Measurements from ENCODE around the gene NAB1.

Gene NAB1

DNA sequence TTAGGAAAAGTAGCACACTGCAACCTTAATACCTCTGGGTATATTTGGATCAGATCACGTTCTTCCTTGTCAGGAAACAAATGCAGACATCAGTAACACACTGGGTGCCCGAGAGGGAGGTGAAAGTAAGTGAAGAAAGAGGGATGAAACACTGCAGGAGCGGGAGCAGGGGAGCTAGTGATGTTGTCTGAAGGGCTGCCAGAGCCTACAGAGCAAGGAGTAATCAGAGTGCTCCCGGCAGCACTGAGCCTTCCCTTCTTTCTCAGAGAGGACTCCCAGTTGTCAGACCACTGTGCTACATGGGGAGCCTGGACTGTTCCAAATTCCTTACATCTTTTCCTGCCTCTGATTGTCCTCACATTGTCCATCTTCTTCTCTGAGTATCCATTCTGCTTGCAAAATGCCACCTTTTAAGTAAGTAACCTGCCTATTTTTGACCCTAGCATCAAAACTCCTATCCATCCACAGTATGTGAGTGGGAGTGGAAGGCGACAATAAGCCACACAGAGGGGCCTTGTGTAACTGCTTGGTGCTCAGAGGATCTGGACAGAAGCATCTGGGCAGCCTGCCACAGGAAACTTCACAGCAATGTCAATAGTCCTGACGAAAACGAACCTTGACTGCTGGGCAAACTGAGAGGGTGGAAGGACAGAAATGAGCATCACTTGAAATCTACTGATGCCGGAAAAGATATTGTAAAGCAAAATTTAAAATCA, 10.8 kb upstream of the NAB1 start:
- DNase-seq: no peak

DNA sequence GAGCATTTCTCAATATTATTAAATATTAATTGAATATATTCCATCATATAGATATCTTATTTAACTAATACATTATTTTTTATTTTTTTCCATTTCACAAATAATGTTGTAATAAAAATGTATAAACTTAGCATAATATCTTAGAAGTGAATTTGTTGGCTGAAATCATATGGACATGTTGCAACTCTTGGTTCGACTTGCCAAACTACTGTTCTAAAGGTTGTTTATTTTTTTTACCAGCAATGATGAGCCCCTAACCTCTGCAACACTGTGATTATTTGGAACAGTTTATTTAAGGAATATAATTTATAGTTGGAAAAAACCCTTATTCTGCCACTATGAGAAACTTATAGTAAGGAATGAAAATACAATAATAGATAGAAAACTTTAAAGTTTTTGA, 8.8 kb upstream of the NAB1 start:
- DNase-seq: no peak

DNA sequence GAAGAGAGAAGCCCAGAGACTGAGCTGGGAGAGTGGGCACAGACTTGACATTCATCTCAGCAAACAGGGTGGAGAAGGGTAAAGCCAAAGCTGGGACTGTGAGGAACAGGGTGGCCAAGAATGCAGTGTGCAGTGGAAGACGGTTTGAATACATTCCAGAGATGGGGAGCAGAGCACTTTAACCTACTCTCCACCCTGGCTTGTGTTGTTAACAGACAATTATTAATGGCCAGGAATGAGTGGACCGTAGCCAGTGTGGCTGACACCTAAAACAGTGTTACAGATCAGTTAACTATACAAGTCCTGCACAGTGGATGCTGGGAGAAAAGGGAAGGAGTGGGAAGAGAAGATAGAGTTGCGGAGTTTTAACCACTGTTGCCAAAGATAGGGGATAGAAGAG, 7.4 kb upstream of the NAB1 start:
- no peak for DNase-seq

DNA sequence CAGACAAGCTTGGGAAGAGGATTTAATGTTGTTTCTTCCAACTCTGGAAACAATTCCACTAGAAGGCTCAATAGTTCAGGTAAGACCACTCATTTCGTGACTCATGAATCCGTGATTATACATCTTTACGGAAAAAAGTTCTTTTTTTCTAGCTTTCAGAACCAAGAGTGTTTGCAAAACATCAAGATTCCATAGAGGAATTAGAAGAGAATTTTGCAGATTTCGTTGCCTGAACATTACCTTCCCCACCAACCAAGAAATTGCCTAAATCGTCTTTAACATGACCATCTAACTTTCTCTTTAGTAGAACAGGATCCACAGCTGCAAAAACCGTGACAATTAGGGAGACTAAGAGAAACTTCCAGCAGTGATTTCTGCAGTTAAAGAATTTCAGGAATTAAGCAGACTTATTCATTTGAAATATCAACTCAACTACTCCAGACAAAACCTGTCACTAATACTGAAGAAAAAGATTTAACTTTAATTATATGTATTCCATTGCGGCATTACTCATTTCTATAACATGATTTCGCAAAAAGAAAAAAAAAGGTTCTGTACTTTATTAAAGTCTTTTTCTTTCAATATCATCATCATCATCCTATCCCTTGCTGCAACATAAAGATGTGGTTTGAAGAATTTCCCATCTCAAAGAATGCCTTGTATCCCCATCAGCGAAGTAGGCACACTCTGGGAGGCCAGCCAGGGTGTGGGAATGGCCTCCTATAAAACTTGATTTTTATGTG, 1.9 kb upstream of the NAB1 start:
- no peak for DNase-seq

DNA sequence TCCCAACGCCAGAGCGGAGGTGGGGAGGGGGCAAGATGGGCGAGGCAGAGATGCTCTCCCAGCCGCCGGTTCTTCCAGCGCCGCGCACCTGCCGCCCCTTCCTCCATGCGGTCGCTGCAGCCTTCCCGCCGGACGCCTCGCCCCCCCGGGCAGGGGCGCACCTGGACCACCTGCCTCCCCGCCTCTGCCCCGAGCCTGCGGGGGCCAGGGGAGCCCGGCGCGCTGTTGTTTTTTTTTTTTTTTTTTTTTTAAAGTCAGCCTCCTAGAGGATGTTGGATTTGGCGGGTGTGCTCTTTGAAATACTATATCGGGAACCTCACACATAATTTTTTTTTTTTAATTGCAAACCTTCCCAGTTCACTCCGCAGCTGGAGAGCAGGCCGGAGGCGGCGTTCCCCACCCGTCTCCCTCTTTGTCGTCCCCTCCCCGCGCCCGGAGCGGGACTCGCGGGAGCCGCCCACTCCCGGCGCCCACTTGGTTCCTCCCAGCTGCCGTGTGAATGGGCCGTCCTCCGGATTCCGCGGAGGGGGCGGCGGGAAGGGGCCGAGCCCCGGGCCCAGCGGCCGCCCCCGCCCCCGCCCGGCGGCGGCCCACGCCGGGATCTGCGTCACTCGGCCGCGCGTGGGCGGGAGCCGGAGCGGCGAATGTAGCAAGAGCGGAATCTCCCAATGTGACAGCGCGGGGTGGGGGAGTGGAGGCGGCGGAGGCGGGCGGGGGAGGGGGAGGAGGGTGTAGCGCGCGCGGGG, 421 bp upstream of the NAB1 start:
- DNase-seq: peak; percentile 93 to 98 (median 95)

DNA sequence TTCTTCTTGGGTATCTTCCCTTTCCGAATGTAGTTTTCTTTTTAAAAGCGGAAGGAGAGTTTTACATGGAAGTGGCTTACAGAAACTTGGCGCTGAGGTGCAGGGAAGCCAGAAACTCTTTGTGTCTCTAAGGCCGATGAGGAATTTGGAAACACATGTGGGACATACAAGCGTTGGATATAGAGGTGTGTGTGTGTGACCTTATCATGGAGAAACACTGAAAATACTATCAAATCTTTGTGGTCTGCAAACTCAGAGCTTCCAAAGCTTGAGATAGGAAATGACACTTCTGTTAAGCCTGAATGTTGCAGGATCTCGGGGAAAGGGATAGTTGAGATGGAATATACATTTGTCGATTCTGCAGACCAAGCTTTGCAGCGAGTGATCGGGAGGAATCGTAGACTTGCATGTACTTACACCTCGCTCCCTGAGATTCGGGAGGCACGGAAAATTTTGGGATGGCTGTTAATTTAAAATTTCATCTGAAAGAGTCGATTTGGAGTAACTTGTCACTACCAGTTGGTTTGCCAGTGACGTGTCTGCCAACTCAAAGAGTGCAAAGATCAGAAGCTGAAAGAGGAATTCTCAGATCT, 1.0 kb downstream of the NAB1 start:
- peak; percentile 46 to 76 (median 64) for DNase-seq

DNA sequence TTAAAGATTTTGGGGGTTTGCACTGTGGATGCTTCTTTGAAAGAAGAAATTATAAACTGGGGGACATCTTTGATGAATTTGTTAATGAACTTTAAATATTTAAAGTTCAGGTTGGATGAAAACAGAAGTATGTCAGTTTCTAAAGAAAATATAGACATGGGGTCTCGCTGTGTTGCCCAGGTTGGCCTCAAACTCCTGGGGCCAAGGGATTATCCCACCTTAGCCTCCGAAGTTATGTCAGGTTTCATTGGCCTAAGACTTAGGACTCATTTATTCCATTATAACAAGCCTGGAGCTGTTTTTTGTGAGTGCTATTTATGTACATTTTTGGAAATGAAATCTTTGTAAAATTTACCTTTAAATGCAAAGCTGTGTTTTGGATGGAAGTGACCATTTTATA, 2.5 kb downstream of the NAB1 start:
- DNase-seq: no peak

DNA sequence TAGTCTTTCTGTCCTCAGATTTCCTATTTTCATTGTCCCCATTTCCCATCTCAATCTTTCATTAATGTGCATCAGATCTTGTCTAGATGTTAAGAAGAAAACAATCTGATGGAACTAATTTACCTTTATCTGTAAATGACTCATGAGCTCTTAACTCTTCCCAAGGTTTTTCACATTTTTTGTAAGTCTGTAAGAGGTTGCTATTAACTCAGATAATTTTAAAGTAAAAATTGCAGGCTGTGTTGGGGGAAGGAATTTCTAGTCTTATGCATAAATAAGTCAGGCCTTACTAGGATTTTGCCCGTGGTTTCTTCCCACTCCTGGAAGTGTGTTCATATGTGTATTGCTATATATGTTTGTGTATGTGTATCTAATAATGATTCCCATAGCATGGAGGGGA, 4.3 kb downstream of the NAB1 start:
- no peak for DNase-seq

DNA sequence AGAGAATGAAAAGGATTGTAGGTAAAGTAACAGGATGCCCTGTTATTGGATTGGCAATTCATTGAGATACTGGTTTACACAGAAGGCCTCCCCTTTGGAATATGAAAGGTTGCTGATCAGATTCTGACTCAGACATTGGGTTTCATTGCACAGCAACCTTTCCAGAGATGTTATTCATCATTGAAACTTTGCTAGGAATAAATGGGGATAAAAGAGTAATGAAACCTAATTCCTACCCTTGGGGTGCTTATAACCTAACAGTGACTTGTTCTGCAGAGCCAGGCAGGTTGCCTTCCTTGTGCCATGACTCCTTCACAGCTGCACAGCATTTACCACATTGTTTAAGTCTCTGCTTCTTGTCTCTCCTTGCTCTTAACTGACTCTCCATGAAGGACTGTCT, 5.0 kb downstream of the NAB1 start:
- DNase-seq: no peak

DNA sequence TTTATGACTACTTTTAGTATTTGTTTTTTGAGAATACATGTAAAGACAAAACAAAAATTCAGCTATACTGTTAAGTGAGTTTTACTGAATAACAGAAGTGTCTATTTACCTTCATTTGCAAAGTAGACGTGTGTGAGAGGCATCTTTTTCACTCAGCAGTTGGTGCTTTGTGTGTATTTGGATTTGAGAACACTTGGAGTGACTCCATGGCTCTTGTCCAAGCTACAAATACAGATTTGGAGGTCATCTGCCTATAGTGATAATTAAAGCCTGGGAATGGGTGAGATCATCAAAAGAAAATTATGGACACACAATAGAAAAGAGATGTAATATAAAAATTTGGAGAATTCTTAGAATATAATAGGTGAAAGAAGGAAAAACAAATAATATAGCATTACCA, 6.2 kb downstream of the NAB1 start:
- no peak for DNase-seq

DNA sequence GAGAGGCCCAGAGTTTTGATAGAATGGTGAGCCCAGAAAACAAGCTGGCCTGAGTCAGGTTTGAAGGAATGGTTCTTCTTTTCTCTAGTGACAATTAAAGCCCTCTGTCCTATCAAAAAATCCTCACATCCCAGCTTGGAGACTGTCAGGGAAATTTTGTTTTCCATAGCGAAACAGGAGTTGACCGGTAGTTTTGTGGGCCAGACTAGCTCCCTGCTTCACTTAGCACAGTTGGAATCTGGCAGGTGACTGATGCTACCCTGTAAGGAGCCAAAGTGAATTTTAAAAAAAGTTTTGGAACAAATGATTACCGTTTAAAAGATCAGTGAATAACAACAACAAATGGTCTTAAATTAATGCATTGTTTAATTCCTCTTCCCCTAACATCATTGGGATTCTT, 6.7 kb downstream of the NAB1 start:
- DNase-seq: no peak

DNA sequence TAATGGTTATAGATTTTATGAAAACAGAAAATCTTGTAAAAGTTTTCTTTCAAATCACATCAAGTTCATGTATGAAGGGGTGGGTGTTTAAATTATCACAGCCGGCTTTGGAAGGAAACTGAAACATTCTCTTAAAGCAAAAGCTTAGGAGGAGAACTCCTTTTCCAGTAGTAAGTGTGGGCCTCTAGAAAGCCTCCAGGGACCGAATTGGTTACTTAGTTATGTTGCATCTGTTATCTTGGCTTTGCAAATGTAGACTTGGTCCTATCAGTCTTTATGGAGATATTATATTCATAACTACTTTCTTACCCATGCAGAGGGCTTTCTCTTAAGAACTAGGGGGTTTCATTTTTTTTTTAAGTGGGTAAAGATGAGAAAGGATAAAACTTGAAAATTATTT, 7.4 kb downstream of the NAB1 start:
- DNase-seq: no peak

DNA sequence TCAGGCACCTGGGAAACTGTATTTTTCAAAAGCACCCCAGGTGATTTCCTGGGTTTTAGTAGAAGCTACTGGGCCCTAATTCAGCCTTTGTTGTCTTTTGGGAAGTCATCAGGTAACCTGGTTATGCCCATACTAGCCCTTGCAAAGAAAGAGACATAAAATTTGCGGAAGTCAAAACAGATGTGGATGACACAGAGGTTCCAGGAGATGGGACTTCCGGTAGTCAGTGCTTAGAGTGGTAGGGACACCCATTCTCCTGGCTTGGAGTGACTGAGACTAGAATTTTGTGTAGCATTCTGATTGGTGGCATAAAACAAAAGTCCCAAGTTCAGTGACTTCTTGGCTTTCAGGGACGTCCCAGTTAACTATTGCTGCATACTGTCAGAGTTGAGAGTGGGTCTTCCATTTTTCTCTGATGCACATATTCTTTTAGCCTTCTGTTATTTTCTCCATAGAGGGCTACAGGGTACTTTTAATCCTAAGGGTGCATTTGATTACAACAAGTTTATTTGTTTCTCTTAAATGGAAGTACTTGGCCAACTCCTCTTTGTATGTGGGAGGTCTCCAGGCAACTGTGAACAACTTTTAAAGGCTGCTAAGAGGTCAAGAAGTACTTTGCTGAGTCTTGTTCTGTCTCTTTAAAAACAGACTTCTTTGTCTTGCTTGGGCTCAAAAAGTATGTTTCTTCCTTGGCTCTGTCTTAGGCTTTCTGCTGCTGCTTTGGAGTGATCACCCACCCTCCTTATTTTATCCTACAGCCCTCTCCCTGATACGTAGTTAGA, 8.8 kb downstream of the NAB1 start:
- DNase-seq: peak in 3 of 4 experiments; percentile 29 to 42 (median 41)

DNA sequence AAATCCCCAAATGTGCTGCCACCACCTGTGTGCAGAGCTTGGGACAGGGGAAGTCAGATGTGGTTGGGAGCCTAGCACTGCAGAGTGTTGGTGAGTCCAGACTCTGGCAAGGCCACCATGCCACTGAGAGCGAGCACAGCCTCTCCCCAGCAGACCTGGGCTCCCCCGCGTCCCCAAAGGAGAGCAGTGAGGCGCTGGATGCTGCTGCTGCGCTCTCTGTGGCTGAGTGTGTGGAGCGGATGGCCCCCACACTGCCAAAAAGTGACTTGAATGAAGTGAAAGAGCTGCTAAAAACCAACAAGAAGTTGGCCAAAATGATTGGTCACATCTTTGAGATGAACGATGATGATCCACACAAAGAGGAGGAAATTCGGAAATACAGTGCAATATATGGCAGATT, 10.7 kb downstream of the NAB1 start:
- no peak for DNase-seq

DNA sequence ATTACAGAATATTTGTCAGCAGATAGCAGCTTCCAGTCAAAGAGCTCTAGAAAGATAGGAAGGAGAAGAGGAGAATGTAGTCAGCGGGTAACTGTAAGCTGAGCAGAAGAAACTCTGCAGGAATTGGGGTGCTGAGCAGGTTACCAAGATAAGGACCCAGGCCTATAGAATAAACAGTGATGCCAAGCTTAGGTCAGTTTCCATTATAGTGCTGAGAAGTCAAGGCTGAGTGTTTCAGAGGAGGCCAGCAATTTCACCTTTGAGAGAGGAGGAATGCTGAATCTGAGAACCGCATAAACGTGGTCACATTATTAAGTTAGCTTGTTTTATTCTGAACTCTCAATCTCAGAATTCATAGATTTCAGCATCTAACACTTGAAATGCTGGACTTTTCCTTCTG, 13.9 kb downstream of the NAB1 start:
- DNase-seq: no peak

DNA sequence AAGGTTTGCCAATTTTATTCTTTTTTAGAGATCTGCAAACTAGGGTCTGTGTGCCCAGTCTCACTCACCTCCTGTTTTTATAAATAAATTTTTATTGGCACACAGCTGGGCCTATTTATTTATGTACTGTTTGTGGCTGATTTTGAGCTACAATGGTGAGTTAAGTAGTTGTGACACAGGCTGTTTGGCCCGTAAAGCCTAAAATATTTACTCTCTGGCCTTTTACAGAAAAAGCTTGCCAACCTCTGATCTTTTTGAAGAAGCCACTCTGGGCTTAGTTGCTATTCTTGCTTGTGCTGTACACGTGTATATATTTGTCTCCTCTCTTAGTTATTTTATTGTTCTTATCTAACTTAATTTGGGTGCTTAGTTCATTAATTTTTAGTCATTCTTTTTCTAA, 14.5 kb downstream of the NAB1 start:
- no peak for DNase-seq

DNA sequence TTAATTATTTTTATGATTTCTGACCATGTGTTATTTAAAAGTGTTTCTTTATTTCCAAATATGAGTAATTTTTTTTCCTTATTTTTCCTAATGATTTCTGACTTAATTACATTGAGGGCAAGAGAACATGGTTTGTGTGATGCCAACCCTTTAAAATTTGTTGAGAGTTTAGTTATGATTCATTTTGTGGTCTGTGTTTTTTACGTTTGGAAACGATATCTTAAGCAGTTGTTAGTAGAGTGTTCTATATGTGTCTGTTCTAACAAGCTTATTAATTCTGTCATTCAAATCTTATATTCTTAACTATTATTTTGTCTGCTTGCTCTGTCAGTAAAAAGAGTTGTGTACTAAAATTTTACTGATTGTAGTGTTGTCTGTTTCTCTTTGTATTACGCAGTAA, 15.0 kb downstream of the NAB1 start:
- no peak for DNase-seq

DNA sequence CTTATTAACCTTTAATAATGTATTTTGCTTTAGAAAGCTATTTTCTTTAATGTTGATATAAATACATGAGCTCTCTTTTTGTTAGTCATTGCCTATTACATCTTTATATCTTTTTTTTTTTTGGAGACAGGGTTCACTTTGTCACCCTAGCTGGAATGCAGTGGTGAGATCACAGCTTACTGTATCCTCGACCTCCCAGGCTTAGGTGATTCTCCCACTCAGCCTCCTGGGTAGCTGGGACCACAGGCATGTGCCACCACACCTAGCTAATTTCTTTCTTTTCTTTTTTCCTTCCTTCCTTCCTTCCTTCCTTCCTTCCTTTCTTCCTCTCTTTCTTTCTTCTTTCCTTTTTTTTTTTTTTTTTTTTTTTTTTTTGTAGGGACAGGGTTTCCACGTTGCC, 15.4 kb downstream of the NAB1 start:
- no peak for DNase-seq

DNA sequence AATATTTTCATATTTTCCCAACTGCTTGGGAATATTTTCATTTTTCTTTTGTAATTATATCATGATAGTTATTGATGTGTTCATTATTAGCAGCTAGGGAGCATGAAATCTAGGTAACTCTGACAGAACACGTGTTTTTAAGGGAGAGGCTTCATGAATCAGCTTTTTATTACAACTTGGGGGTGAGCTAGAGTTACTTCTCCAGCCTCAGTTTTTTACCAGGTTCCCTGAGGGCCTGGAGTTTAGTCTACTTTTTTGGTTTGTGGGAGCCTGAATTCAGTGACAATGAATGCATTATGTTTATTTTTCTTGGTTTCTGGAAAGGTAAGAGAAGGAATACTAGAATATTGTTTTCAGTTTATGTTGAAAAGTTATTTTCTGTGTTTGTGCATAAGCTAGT, 18.0 kb downstream of the NAB1 start:
- no peak for DNase-seq

DNA sequence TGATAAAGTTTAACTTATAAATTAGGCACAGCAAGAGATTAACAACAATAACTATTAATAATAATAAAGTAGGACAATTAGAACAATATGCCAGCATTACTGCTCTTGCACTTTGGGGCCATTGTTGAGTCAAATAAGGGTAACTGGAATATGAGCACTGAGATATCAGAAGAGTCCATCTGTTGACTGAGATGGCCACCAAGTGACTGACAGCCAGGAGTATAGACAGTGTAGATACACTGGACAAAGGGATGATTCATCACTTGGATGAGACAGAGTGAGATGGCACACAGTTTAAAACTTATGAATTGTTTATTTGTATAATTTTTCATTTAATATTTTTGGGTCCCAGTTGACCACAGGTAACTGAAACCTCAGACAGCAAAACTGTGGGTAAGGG, 20.0 kb downstream of the NAB1 start:
- DNase-seq: no peak

DNA sequence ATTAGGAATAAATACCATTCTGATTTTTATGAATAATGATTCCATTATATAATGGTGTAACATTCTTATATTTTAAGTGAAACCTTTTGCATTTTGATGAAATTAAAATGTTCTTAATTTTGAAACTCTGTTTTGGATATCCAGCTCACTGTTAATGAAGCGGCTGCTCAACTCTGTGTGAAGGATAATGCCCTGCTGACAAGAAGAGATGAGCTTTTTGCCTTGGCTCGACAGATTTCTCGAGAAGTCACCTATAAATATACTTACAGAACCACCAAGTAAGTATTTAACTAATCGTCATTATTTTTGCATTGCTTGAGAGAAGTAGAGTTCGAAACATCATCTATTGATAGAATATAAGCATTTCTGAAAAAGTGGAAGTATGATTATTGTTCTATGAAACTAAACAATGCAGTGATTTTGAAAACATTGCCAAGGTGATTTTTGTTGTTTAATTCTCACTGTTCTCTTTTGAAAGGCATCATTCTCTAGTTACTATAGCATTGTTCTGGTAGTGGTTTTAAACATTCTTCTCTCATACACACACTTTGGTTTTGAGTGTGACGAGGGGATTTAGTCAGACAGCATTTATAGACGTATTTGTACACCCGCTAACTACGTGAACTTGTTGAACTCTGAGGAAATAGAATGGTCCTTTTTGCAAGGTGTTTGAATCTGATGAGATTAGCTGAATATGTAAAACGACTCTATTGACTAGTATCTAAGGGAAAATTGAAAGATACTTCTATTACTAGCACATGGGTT, 21.5 kb downstream of the NAB1 start:
- no peak for DNase-seq

All from suppressor macrophage (primary cell).